ENCODE measurements around the gene TMUB1. TPM values are rescaled to one million over a fixed set of nuclear protein-coding genes. Genes with fewer than 3 reads are reported as not detected.

Gene TMUB1
- total RNA-seq, 1 experiment from 2014 or later, result 51.2 TPM

- H3K4me3 Mint-ChIP-seq (ENCODE audit: low read depth, unreplicated experiment), result no peak overlapping the region
- BruUV-seq (replicated peaks), result no TSS peak
- intact Hi-C loops (cut with micrococcal nuclease; ENCODE audit: unreplicated experiment), result no loop called here
- H3K36me3 Mint-ChIP-seq (ENCODE audit: insufficient read depth, unreplicated experiment), result peaks cover 27% of the 10 kb centered on the region
- CTCF ChIA-PET, result interaction anchor here (0.8 kb wide), 1 partner anchor 100 kb away, joined by 3 read pairs; the partner anchor contains the start of gene ABCB8
- no peak for TF ChIP-seq CTCF (IDR thresholded peaks at IDR 0.05; ENCODE audit: unreplicated experiment)
- H3K4me1 Mint-ChIP-seq (ENCODE audit: low read depth, unreplicated experiment), result no peaks in the 10 kb centered on the region
- H3K27me3 Mint-ChIP-seq (ENCODE audit: unreplicated experiment), result no peaks in the 10 kb centered on the region
- no peak overlapping the region for H3K27ac Mint-ChIP-seq (ENCODE audit: unreplicated experiment)
- no peaks in the 10 kb centered on the region for H3K9me3 Mint-ChIP-seq (ENCODE audit: low read depth, unreplicated experiment)
- no peak for DNase-seq
These were observed 45.4 kb upstream of the TMUB1 start for GRCh38 chr7:151128716-151129115.

- Mint-ChIP-seq H3K4me1 (ENCODE audit: low read depth, unreplicated experiment) (no peaks in the 10 kb centered on the region), H3K36me3 (ENCODE audit: insufficient read depth, unreplicated experiment) (peaks cover 32% of the 10 kb centered on the region), H3K27me3 (ENCODE audit: unreplicated experiment) (no peaks in the 10 kb centered on the region), H3K4me3 (ENCODE audit: low read depth, unreplicated experiment) (no peak overlapping the region), H3K27ac (ENCODE audit: unreplicated experiment) (no peak overlapping the region), H3K9me3 (ENCODE audit: low read depth, unreplicated experiment) (no peaks in the 10 kb centered on the region)
- no peak for TF ChIP-seq CTCF (IDR thresholded peaks at IDR 0.05; ENCODE audit: unreplicated experiment)
- CTCF ChIA-PET, result no interaction called here
- intact Hi-C loops (cut with micrococcal nuclease; ENCODE audit: unreplicated experiment), result no loop called here
- no peak for DNase-seq
- no TSS peak for BruUV-seq (replicated peaks)
These were observed 44.9 kb upstream of the TMUB1 start for GRCh38 chr7:151128144-151128543.

- no peak for DNase-seq
- Mint-ChIP-seq H3K36me3 (ENCODE audit: insufficient read depth, unreplicated experiment) (peaks cover 29% of the 10 kb centered on the region), H3K9me3 (ENCODE audit: low read depth, unreplicated experiment) (no peaks in the 10 kb centered on the region), H3K4me1 (ENCODE audit: low read depth, unreplicated experiment) (no peaks in the 10 kb centered on the region), H3K4me3 (ENCODE audit: low read depth, unreplicated experiment) (no peak overlapping the region), H3K27me3 (ENCODE audit: unreplicated experiment) (no peaks in the 10 kb centered on the region), H3K27ac (ENCODE audit: unreplicated experiment) (no peak overlapping the region)
- CTCF ChIA-PET, result no interaction called here
- BruUV-seq (replicated peaks), result no TSS peak
- TF ChIP-seq CTCF (IDR thresholded peaks at IDR 0.05; ENCODE audit: unreplicated experiment), result no peak
- intact Hi-C loops (cut with micrococcal nuclease; ENCODE audit: unreplicated experiment), result no loop called here
These were observed 43.3 kb upstream of the TMUB1 start for GRCh38 chr7:151126491-151127137.

- Mint-ChIP-seq H3K4me3 (ENCODE audit: low read depth, unreplicated experiment) (peak overlapping the region; percentile 65), H3K9me3 (ENCODE audit: low read depth, unreplicated experiment) (no peaks in the 10 kb centered on the region), H3K36me3 (ENCODE audit: insufficient read depth, unreplicated experiment) (peaks cover 27% of the 10 kb centered on the region), H3K27me3 (ENCODE audit: unreplicated experiment) (no peaks in the 10 kb centered on the region), H3K4me1 (ENCODE audit: low read depth, unreplicated experiment) (no peaks in the 10 kb centered on the region), H3K27ac (ENCODE audit: unreplicated experiment) (no peak overlapping the region)
- BruUV-seq (replicated peaks), result no TSS peak
- CTCF ChIA-PET, result interaction anchor here (0.6 kb wide), 1 partner anchor 165 kb away, joined by 4 read pairs; no protein-coding TSS in a partner anchor
- intact Hi-C loops (cut with micrococcal nuclease; ENCODE audit: unreplicated experiment), result no loop called here
- TF ChIP-seq CTCF (IDR thresholded peaks at IDR 0.05; ENCODE audit: unreplicated experiment), result no peak
- DNase-seq, result no peak
These were observed 42.7 kb upstream of the TMUB1 start for GRCh38 chr7:151125846-151126481.
